Mononuclear cell (primary cell): Measurements from ENCODE around the gene ITGA11. TPM values are rescaled to one million over a fixed set of nuclear protein-coding genes. Genes with fewer than 3 reads are reported as not detected.
"Not testable (repeated sequence)": the region's sequence is repeated elsewhere in the genome, so short reads cannot be mapped to it uniquely, and the experiment has no call there.

ENCODE experiments used
- H3K27me3 ChIP-seq: 2 replicates; pipeline ENCODE4 v1.6.0; 2011; ENCODE audit warnings: low read length, control low read depth; ENCODE audit not compliant: insufficient read depth
- H3K4me1 ChIP-seq: 2 replicates; pipeline ENCODE4 v1.5.1; 2011; ENCODE audit warnings: mild to moderate bottlenecking, low read length, control low read depth; ENCODE audit not compliant: insufficient read depth
- H3K4me3 ChIP-seq: 2 replicates; pipeline ENCODE4 v1.5.1; 2011; ENCODE audit warnings: mild to moderate bottlenecking, low read length, moderate library complexity
- H3K9me3 ChIP-seq: 2 replicates; pipeline ENCODE4 v1.5.1; 2011; ENCODE audit warnings: low read depth, mild to moderate bottlenecking, control low read depth, low read length
- total RNA-seq: library from RNA; depleted of rRNA; stranded (reverse); fragments of >200 nt; gene quantifications from one replicate; pipeline ENCODE4 v1.2.3, GENCODE V29; 2012

The ITGA11 gene
- total RNA-seq, 1 donor, result under 0.01 TPM

- H3K4me3 ChIP-seq, result no peak overlapping the region
- H3K4me1 ChIP-seq, result no peaks in the 10 kb centered on the region
- H3K27me3 ChIP-seq, result no peaks in the 10 kb centered on the region
- no peaks in the 10 kb centered on the region for H3K9me3 ChIP-seq
These were observed 28.6 kb downstream of the ITGA11 start for GRCh38 chr15:68403161-68403941.

DNA sequence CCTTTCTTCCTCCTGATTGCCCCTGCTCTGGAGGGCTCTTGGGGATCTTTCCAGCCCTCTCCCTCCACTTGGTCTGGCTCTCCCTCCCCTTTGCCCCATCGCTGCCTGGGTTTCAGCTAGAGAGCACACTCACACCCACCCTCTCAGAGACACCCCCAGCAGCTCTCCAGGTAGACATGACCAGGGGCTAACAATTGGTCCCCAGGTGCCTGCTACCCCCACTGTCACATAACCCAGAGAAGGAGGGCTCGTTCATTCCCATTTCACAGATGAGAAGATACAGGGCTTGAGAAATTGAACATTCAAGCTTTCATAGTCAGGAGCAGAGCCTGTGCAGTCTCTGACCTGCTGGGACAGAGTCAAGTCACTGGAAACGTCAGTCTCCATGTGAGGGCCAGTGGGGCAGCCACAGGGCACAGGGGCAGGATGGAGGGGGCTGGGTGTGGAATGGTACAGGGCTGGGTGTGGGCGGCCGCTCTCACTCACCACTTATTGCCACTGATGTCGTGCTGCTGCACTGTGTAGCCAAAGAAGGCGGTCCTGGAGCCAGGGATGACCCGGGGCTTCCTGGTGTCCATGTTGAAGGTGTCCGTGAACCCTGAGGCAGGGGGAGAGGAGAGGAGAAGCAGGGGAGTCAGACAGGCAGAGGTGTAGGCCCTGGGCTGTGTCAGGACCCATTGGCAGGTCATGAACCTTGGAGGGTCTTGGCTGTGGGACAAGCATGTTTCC, 29.4 kb downstream of the ITGA11 start:
- Histone ChIP-seq H3K9me3 (no peaks in the 10 kb centered on the region), H3K4me1 (no peaks in the 10 kb centered on the region), H3K27me3 (no peaks in the 10 kb centered on the region), H3K4me3 (no peak overlapping the region)

- H3K27me3 ChIP-seq, result no peaks in the 10 kb centered on the region
- no peak overlapping the region for H3K4me3 ChIP-seq
- H3K9me3 ChIP-seq, result no peaks in the 10 kb centered on the region
- H3K4me1 ChIP-seq, result no peaks in the 10 kb centered on the region
These were observed 30.2 kb downstream of the ITGA11 start for GRCh38 chr15:68401496-68402431.

- Histone ChIP-seq H3K4me1 (no peaks in the 10 kb centered on the region), H3K9me3 (no peaks in the 10 kb centered on the region), H3K27me3 (no peaks in the 10 kb centered on the region), H3K4me3 (no peak overlapping the region)
These were observed 31.9 kb downstream of the ITGA11 start for GRCh38 chr15:68400066-68400456.

DNA sequence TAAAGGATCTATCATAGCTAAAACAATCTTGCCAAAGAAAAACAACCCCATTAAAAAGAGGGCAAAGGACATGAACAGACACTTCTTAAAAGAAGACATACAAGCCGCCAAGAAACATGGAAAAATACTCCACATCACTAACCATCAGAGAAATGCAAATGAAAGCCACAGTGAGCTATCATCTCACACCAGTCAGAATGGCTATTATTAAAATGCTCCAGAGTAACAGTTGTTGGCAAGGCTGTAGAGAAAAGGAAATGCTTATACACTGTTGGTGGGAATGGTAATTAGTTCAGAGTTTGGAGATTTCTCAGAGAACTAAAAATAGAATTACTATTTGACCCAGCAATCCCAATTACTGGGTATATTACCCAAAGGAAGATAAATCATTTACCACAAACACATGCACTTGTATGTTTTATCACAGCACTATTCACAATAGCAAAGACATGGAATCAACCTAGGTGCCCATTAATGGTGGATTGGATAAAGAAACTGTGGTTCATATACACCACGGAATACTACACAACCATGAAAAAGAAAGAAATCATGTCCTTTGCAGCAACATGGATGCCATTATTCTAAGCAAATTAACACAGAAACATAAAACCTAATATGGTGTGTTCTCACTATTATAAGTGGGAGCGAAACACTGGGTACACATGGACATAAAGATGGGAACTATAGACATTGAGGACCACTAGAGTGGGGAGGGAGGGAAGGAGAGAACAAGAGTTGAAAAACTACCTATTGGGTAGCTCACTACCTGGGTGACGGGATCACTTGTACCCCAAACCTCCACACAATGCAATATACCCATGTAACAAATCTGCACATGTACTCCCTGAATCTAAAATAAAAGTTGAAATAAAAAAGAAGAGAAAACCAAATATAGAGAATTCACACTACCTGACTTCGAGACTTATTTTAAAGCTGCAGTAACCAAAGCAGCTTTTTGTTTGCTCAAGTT, 32.6 kb downstream of the ITGA11 start:
- H3K4me3 ChIP-seq, result no peak overlapping the region
- no peaks in the 10 kb centered on the region for H3K9me3 ChIP-seq
- H3K4me1 ChIP-seq, result no peaks in the 10 kb centered on the region
- H3K27me3 ChIP-seq, result no peaks in the 10 kb centered on the region

DNA sequence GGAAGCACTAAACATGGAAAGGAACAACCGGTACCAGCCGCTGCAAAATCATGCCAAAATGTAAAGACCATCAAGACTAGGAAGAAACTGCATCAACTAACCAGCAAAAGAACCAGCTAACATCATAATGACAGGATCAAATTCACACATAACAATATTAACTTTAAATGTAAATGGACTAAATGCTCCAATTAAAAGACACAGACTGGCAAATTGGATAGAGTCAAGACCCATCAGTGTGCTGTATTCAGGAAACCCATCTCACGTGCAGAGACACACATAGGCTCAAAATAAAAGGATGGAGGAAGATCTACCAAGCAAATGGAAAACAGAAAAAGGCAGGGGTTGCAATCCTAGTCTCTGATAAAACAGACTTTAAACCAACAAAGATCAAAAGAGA, 34.0 kb downstream of the ITGA11 start:
- not testable (repeated sequence) for H3K4me3 ChIP-seq, H3K4me1 ChIP-seq

GRCh38 chr15:68396068-68396467, 35.9 kb downstream of the ITGA11 start:
- no peaks in the 10 kb centered on the region for H3K9me3 ChIP-seq
- no peaks in the 10 kb centered on the region for H3K4me1 ChIP-seq
- H3K27me3 ChIP-seq, result peaks cover 6% of the 10 kb centered on the region
- no peak overlapping the region for H3K4me3 ChIP-seq

More for the DNA sequence above, 34.0 kb downstream of the ITGA11 start:
- H3K9me3 ChIP-seq, H3K27me3 ChIP-seq: not testable (repeated sequence)

DNA sequence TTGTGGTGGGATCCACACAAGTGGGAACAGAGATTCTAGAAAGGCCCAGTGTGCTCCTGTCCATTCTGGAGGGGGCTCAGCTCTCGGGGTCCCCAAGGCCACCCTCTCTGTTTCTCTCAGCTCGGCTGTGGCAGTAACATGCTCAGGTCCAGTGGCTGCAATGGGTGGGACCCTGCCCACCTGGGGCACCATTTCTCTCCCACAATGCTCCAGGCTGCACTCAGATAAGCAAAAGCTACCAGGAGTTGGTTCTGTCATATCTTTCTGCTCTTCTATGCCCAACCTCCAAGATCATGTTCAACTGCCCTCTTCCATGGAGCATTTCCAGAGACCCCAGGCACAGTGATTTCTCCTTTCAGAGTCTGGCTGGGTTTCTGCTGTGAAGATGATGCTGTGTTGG, 40.8 kb downstream of the ITGA11 start:
- peaks cover 9% of the 10 kb centered on the region for H3K27me3 ChIP-seq
- peaks cover 9% of the 10 kb centered on the region for H3K4me1 ChIP-seq
- H3K4me3 ChIP-seq, result no peak overlapping the region
- H3K9me3 ChIP-seq, result no peaks in the 10 kb centered on the region

- H3K27me3 ChIP-seq, result peaks cover 9% of the 10 kb centered on the region
- peaks cover 9% of the 10 kb centered on the region for H3K4me1 ChIP-seq
- no peaks in the 10 kb centered on the region for H3K9me3 ChIP-seq
- H3K4me3 ChIP-seq, result no peak overlapping the region
These were observed 41.8 kb downstream of the ITGA11 start for GRCh38 chr15:68389936-68390817.

- H3K4me1 ChIP-seq, result peaks cover 9% of the 10 kb centered on the region
- H3K4me3 ChIP-seq, result no peak overlapping the region
- H3K27me3 ChIP-seq, result peaks cover 9% of the 10 kb centered on the region
- no peaks in the 10 kb centered on the region for H3K9me3 ChIP-seq
These were observed 42.7 kb downstream of the ITGA11 start for GRCh38 chr15:68389041-68389930.

DNA sequence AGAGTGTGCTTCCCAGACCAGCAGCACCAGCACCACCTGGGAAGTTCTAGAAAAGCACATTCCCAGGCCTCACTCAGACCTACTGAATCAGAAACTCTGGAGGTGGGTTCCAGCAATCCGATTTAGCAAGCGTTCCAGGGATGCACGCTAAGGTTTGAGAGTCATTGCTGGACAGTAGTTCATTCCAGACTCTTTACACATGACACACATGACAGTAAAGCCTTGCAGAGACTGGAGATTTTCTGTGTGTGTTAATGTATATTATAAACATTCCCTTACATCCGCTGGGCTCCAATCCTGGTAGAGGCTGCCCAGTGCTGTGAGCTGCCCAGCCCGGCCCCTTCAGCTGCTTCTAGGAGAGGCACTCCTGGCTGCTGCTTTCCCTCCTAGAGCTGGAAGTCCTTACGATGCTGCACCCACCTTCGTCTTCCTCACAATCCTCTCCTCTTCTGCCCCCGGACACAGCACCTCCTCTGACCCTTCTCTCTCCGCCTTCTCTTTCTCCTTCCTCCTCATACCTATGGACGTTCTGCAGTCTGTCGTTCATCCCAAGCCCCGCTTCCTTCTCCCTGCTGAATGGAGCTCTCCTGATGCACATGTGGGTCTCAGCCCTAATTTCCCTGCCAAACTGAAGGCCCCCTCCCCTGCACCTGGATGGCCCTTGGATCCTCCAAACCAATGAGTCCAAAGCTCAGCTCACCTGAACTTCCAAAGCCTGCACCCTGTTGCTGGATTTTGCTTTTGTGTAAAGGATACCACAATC, 44.4 kb downstream of the ITGA11 start:
- Histone ChIP-seq H3K27me3 (peaks cover 2% of the 10 kb centered on the region), H3K4me3 (no peak overlapping the region), H3K4me1 (peaks cover 9% of the 10 kb centered on the region), H3K9me3 (no peaks in the 10 kb centered on the region)
